NCI-H2171 treated with DMSO at 0.1 percent for 48 hours (cell line): Measurements from ENCODE around the gene MON2.
"Not testable (repeated sequence)": the region's sequence is repeated elsewhere in the genome, so short reads cannot be mapped to it uniquely, and the experiment has no call there.

Experiments
- DNase-seq: peaks from one replicate; lab custom pipeline; 2025; lab: John Stamatoyannopoulos, UW

Gene MON2

GRCh38 chr12:62543741-62544140 lies 77.1 kb downstream of the MON2 start:
- no peak for DNase-seq

GRCh38 chr12:62552906-62553556 lies 86.4 kb downstream of the MON2 start:
- DNase-seq: no peak

GRCh38 chr12:62559366-62559765 lies 92.7 kb downstream of the MON2 start:
- DNase-seq: not testable (repeated sequence)

GRCh38 chr12:62562846-62563245 lies 96.2 kb downstream of the MON2 start:
- DNase-seq: no peak

GRCh38 chr12:62575036-62575435 lies 108.4 kb downstream of the MON2 start:
- no peak for DNase-seq

- no peak for DNase-seq
These were observed 109.9 kb downstream of the MON2 start for GRCh38 chr12:62576503-62576902.

- DNase-seq: no peak
These were observed 112.1 kb downstream of the MON2 start for GRCh38 chr12:62578726-62579125.

- peak; percentile 66 for DNase-seq
These were observed 114.8 kb downstream of the MON2 start for GRCh38 chr12:62581288-62582064.

GRCh38 chr12:62582065-62582366 lies 115.4 kb downstream of the MON2 start:
- DNase-seq: no peak

GRCh38 chr12:62584619-62585018 lies 118.0 kb downstream of the MON2 start:
- DNase-seq: no peak

- no peak for DNase-seq
These were observed 120.2 kb downstream of the MON2 start for GRCh38 chr12:62586850-62587249.

GRCh38 chr12:62588916-62589315 lies 122.3 kb downstream of the MON2 start:
- no peak for DNase-seq

- DNase-seq: no peak
These were observed 130.6 kb downstream of the MON2 start for GRCh38 chr12:62597253-62597652.

GRCh38 chr12:62598846-62599245 lies 132.2 kb downstream of the MON2 start:
- no peak for DNase-seq

GRCh38 chr12:62599854-62600437 lies 133.3 kb downstream of the MON2 start:
- DNase-seq: no peak

- no peak for DNase-seq
These were observed 135.1 kb downstream of the MON2 start for GRCh38 chr12:62601765-62602164.

- DNase-seq: peak; percentile 97
These were observed 135.8 kb downstream of the MON2 start for GRCh38 chr12:62602255-62603060.

- DNase-seq: peak; percentile 80
These were observed 136.6 kb downstream of the MON2 start for GRCh38 chr12:62603061-62603810.

GRCh38 chr12:62603811-62604098 lies 137.1 kb downstream of the MON2 start:
- no peak for DNase-seq

- peak; percentile 28 for DNase-seq
These were observed 137.7 kb downstream of the MON2 start for GRCh38 chr12:62604373-62604772.

GRCh38 chr12:62604871-62605270 lies 138.2 kb downstream of the MON2 start:
- no peak for DNase-seq

GRCh38 chr12:62605981-62606380 lies 139.4 kb downstream of the MON2 start:
- DNase-seq: peak; percentile 34
